Measurements from ENCODE around the gene EID2B. TPM values are rescaled to one million over a fixed set of nuclear protein-coding genes. Genes with fewer than 3 reads are reported as not detected.

The EID2B gene, protein sequence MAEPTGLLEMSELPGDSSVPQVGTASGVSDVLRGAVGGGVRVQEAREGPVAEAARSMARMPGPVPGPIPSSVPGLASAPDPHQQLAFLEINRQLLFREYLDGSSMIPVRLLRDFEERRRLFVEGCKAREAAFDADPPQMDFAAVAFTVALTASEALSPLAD
- total RNA-seq (2022; extraction: Qiagen RNA extraction; ENCODE audit: low read depth) = 5.0 to 10.8 TPM (median 10.0 TPM) in 5 replicates

GRCh38 chr19:39532233-39533002 lies at the start of gene EID2B:
Gene EID2B (minus strand): TSS chr19:39532852. CDS start chr19:39532802, 50 bp downstream.

DNA sequence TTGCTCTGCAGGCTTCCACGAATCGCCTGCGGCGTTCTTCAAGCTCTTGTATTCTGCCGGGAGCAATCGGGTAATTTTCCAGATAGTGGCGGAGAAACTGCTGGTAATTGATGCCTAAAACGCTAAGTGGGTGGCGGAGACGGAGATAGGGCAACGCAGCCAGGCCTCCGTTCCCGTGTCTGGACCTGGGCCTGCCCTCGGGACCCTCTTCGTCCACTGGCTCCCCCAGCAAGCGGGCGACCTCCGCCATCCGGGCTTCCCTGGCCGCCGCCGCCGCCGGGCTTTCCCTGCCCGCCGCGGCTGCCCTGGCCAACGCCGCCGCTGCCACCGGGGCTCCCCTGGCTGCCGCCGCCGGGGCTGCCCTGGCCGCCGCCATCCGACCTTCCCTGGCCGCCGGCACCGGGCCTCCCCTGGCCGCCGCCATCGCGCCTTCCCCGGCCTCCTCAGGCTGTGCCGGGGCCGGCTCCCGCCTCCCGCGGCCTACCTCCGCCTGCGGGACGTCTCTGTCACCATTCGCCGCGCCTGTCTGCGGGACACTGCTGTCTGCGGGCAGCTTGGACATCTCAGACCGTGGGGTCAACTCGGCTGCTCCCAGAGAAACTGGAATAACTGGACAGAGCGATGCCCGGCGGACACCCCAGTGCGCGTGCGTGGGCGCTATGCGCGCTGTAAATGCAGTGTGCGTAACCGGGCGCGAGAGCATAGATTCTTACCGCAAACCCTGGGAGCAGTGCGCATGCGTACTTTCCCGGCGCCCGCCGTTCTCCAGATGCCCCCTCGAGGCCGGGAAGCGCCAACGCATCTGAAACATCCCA lies 7.1 kb upstream of the EID2B start, which contains the start of gene EID2:
TSS of gene EID2 (minus strand) at position 644 of the 815 bp plus-strand sequence. CDS start at position 562, 82 bp downstream.

GRCh38 chr19:39514840-39515550 lies 17.7 kb downstream of the EID2B start, which contains the start of gene SELENOV:
Gene SELENOV (plus strand): TSS chr19:39515139. CDS start chr19:39515213, 74 bp downstream.

GRCh38 chr19:39498798-39499642 lies 33.6 kb downstream of the EID2B start, which contains the start of gene DLL3:
Gene DLL3 (plus strand): TSS chr19:39498947. CDS start chr19:39498975, 28 bp downstream.

Other genes with a start within 250 kb of the EID2B start
- gene IFNL1, start 236.4 kb downstream of the EID2B start, total RNA-seq (2022; extraction: Qiagen RNA extraction; ENCODE audit: low read depth) = 0.30 TPM in 1 of 5 replicates, not detected in the others
- 5.9 to 13.6 TPM (median 12.4 TPM) in 5 replicates for gene LRFN1, start 212.0 kb downstream of the EID2B start, total RNA-seq (2022; extraction: Qiagen RNA extraction; ENCODE audit: low read depth)
- 0.39 to 0.49 TPM in 2 of 5 replicates, not detected in the others for gene GMFG, start 196.8 kb downstream of the EID2B start, total RNA-seq (2022; extraction: Qiagen RNA extraction; ENCODE audit: low read depth)
- 90.7 to 196 TPM (median 187 TPM) in 5 replicates for gene SAMD4B, start 190.4 kb downstream of the EID2B start, total RNA-seq (2022; extraction: Qiagen RNA extraction; ENCODE audit: low read depth)
- 63.9 to 86.0 TPM (median 79.1 TPM) in 5 replicates for gene PAF1, start 141.7 kb downstream of the EID2B start, total RNA-seq (2022; extraction: Qiagen RNA extraction; ENCODE audit: low read depth)
- 57.7 to 76.7 TPM (median 68.7 TPM) in 5 replicates for gene MED29, start 141.5 kb downstream of the EID2B start, total RNA-seq (2022; extraction: Qiagen RNA extraction; ENCODE audit: low read depth)
- gene ZFP36, start 126.0 kb downstream of the EID2B start, total RNA-seq (2022; extraction: Qiagen RNA extraction; ENCODE audit: low read depth) = 102 to 201 TPM (median 151 TPM) in 5 replicates
- gene PLEKHG2, start 120.2 kb downstream of the EID2B start, total RNA-seq (2022; extraction: Qiagen RNA extraction; ENCODE audit: low read depth) = 43.4 to 100 TPM (median 80.1 TPM) in 5 replicates
- gene RPS16, start 96.9 kb downstream of the EID2B start, total RNA-seq (2022; extraction: Qiagen RNA extraction; ENCODE audit: low read depth) = 5,245 to 7,224 TPM (median 7,041 TPM) in 5 replicates
- gene SUPT5H, start 87.3 kb downstream of the EID2B start, total RNA-seq (2022; extraction: Qiagen RNA extraction; ENCODE audit: low read depth) = 140 to 214 TPM (median 201 TPM) in 5 replicates
- gene TIMM50, start 52.0 kb downstream of the EID2B start, total RNA-seq (2022; extraction: Qiagen RNA extraction; ENCODE audit: low read depth) = 162 to 226 TPM (median 224 TPM) in 5 replicates
- gene DLL3, start 33.9 kb downstream of the EID2B start, total RNA-seq (2022; extraction: Qiagen RNA extraction; ENCODE audit: low read depth) = 7.4 to 12.3 TPM (median 10.9 TPM) in 5 replicates
- gene SELENOV, start 17.7 kb downstream of the EID2B start, total RNA-seq (2022; extraction: Qiagen RNA extraction; ENCODE audit: low read depth) = not detected in 5 replicates
- 36.7 to 52.9 TPM (median 46.4 TPM) in 5 replicates for gene EID2, start 7.3 kb upstream of the EID2B start, total RNA-seq (2022; extraction: Qiagen RNA extraction; ENCODE audit: low read depth)
- gene LGALS13, start 69.7 kb upstream of the EID2B start, total RNA-seq (2022; extraction: Qiagen RNA extraction; ENCODE audit: low read depth) = not detected in 5 replicates
- gene LGALS16, start 123.1 kb upstream of the EID2B start, total RNA-seq (2022; extraction: Qiagen RNA extraction; ENCODE audit: low read depth) = not detected in 5 replicates
- not detected in 5 replicates for gene LGALS14, start 171.6 kb upstream of the EID2B start, total RNA-seq (2022; extraction: Qiagen RNA extraction; ENCODE audit: low read depth)
- not detected in 5 replicates for gene CLC, start 205.2 kb upstream of the EID2B start, total RNA-seq (2022; extraction: Qiagen RNA extraction; ENCODE audit: low read depth)
- not detected in 5 replicates for gene LEUTX, start 246.0 kb upstream of the EID2B start, total RNA-seq (2022; extraction: Qiagen RNA extraction; ENCODE audit: low read depth)